ENCODE data around the gene PLCB4.

The PLCB4 gene

GRCh38 chr20:9076440-9076839 lies 7.6 kb downstream of the PLCB4 start:
- TF ChIP-seq FOXP2 (optimal IDR thresholded peaks at IDR 0.05; ENCODE audit: borderline replicate concordance, extremely low read depth, extremely low read length, insufficient read depth) (no peak), POLR2AphosphoS5 (IDR thresholded peaks at IDR 0.05; ENCODE audit: low read depth, low read length) (no peak), TAF1 (IDR thresholded peaks at IDR 0.05; ENCODE audit: borderline replicate concordance, insufficient read depth, low read length) (no peak), SIN3A (IDR thresholded peaks at IDR 0.05; ENCODE audit: borderline replicate concordance, insufficient read depth, low read length) (no peak)
- TF ChIP-seq, protein P1, sequence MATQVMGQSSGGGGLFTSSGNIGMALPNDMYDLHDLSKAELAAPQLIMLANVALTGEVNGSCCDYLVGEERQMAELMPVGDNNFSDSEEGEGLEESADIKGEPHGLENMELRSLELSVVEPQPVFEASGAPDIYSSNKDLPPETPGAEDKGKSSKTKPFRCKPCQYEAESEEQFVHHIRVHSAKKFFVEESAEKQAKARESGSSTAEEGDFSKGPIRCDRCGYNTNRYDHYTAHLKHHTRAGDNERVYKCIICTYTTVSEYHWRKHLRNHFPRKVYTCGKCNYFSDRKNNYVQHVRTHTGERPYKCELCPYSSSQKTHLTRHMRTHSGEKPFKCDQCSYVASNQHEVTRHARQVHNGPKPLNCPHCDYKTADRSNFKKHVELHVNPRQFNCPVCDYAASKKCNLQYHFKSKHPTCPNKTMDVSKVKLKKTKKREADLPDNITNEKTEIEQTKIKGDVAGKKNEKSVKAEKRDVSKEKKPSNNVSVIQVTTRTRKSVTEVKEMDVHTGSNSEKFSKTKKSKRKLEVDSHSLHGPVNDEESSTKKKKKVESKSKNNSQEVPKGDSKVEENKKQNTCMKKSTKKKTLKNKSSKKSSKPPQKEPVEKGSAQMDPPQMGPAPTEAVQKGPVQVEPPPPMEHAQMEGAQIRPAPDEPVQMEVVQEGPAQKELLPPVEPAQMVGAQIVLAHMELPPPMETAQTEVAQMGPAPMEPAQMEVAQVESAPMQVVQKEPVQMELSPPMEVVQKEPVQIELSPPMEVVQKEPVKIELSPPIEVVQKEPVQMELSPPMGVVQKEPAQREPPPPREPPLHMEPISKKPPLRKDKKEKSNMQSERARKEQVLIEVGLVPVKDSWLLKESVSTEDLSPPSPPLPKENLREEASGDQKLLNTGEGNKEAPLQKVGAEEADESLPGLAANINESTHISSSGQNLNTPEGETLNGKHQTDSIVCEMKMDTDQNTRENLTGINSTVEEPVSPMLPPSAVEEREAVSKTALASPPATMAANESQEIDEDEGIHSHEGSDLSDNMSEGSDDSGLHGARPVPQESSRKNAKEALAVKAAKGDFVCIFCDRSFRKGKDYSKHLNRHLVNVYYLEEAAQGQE (IDR thresholded peaks at IDR 0.05; ENCODE audit: insufficient read depth in 1 of 2, low read depth in 2 of 2, low read length in 2 of 2), result no peak

- TF ChIP-seq, protein P1 (IDR thresholded peaks at IDR 0.05; ENCODE audit: insufficient read depth in 1 of 2, low read depth in 2 of 2, low read length in 2 of 2), result no peak
- TF ChIP-seq SIN3A (IDR thresholded peaks at IDR 0.05; ENCODE audit: borderline replicate concordance, insufficient read depth, low read length) (no peak), POLR2AphosphoS5 (IDR thresholded peaks at IDR 0.05; ENCODE audit: low read depth, low read length) (no peak), TAF1 (IDR thresholded peaks at IDR 0.05; ENCODE audit: borderline replicate concordance, insufficient read depth, low read length) (no peak), FOXP2 (optimal IDR thresholded peaks at IDR 0.05; ENCODE audit: borderline replicate concordance, extremely low read depth, extremely low read length, insufficient read depth) (no peak)
These were observed 10.2 kb downstream of the PLCB4 start for GRCh38 chr20:9078826-9079731.

- TF ChIP-seq POLR2AphosphoS5 (IDR thresholded peaks at IDR 0.05; ENCODE audit: low read depth, low read length) (no peak), FOXP2 (optimal IDR thresholded peaks at IDR 0.05; ENCODE audit: borderline replicate concordance, extremely low read depth, extremely low read length, insufficient read depth) (no peak), SIN3A (IDR thresholded peaks at IDR 0.05; ENCODE audit: borderline replicate concordance, insufficient read depth, low read length) (no peak), TAF1 (IDR thresholded peaks at IDR 0.05; ENCODE audit: borderline replicate concordance, insufficient read depth, low read length) (no peak)
- TF ChIP-seq, protein P1 (IDR thresholded peaks at IDR 0.05; ENCODE audit: insufficient read depth in 1 of 2, low read depth in 2 of 2, low read length in 2 of 2), result no peak
These were observed 12.6 kb downstream of the PLCB4 start for GRCh38 chr20:9081423-9081966.

DNA sequence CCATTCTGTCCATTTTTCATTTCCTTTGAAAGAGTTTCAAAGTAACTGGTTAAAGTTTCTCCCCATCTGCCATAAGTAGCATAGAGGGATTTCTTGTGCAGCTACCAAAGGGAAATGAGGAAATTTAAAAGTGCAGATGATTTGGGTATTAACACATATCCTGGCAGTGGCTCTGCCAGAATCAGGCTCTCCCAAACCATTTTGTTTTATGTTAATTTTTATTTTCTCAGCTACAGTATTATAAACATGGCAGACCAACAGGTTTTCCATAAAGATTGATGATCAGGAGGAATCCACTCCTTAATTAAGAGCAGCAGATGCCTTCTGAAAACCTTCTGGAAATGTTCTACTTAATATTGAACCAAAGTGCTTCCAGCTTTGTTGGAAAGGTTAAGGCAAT lies 13.9 kb downstream of the PLCB4 start:
- TF ChIP-seq TAF1 (IDR thresholded peaks at IDR 0.05; ENCODE audit: borderline replicate concordance, insufficient read depth, low read length), result no peak
- TF ChIP-seq, protein P1 (IDR thresholded peaks at IDR 0.05; ENCODE audit: insufficient read depth in 1 of 2, low read depth in 2 of 2, low read length in 2 of 2), result no peak
- no peak for TF ChIP-seq SIN3A (IDR thresholded peaks at IDR 0.05; ENCODE audit: borderline replicate concordance, insufficient read depth, low read length)
- no peak for TF ChIP-seq POLR2AphosphoS5 (IDR thresholded peaks at IDR 0.05; ENCODE audit: low read depth, low read length)
- TF ChIP-seq FOXP2 (optimal IDR thresholded peaks at IDR 0.05; ENCODE audit: borderline replicate concordance, extremely low read depth, extremely low read length, insufficient read depth), result no peak

Data from PFSK-1 (cell line).